OCI-LY1 (cell line): ENCODE measurements around the gene RBM20.

Experiments
- EZH2 ChIP-seq: fragments of 200-600 bp; sonication (generic), shearing (Covaris generic); IDR thresholded peaks from 2 replicates; pipeline ENCODE4 v1.8.0; 2017; ENCODE audit warnings: borderline replicate concordance, mixed run types, mild to moderate bottlenecking, antibody characterized with exemption, low read length, moderate library complexity, mixed read lengths
- TF ChIP-seq, protein P1 (sequence below): fragments of 200-600 bp; sonication (generic), shearing (Covaris generic); IDR thresholded peaks from 2 replicates; pipeline ENCODE4 v1.5.1; 2017; ENCODE audit warnings: mild to moderate bottlenecking, antibody characterized with exemption, low read length, moderate library complexity, mixed read lengths

DNA sequence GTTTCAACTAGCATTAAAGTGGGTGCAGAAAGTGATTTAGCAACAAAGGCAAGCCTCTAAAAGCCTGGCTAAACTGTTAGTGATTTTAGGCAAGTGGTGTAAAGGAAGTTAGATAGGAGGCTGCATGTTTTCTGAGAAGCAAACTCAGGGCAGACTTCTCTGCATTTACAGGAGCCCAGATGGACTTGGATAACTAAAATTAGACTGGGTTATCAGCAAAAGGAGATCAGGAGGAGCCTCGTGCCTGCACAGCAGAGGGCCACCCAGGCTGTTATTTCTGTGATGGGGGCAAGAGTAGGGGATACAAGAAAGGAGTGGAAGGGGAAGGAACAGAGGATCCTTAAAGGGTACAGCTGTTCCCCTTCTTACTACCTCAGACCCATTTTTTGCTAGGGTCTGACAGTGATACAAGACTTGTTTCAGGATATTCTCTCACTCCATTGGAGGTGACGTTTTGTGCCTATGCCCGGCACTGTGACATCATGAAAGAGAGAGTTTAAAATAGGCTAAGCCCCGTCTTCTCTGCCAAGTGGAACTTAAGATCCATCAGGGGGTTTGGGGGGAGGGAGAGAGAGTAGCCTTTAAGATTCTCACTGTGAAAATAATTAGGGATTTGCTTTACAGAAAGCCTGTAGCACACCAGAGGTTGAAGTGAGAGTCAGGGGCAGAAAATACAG lies 178.0 kb downstream of the RBM20 start:
- TF ChIP-seq, protein P1, sequence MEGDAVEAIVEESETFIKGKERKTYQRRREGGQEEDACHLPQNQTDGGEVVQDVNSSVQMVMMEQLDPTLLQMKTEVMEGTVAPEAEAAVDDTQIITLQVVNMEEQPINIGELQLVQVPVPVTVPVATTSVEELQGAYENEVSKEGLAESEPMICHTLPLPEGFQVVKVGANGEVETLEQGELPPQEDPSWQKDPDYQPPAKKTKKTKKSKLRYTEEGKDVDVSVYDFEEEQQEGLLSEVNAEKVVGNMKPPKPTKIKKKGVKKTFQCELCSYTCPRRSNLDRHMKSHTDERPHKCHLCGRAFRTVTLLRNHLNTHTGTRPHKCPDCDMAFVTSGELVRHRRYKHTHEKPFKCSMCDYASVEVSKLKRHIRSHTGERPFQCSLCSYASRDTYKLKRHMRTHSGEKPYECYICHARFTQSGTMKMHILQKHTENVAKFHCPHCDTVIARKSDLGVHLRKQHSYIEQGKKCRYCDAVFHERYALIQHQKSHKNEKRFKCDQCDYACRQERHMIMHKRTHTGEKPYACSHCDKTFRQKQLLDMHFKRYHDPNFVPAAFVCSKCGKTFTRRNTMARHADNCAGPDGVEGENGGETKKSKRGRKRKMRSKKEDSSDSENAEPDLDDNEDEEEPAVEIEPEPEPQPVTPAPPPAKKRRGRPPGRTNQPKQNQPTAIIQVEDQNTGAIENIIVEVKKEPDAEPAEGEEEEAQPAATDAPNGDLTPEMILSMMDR = no peak
- no peak for TF ChIP-seq EZH2
